ENCODE data around the gene TKTL1. TPM values are rescaled to one million over a fixed set of nuclear protein-coding genes. Genes with fewer than 3 reads are reported as not detected.

Gene TKTL1
- total and polyA plus RNA-seq, 3 donors from 2014 or later = 224 to 268 (median 233) TPM

DNA sequence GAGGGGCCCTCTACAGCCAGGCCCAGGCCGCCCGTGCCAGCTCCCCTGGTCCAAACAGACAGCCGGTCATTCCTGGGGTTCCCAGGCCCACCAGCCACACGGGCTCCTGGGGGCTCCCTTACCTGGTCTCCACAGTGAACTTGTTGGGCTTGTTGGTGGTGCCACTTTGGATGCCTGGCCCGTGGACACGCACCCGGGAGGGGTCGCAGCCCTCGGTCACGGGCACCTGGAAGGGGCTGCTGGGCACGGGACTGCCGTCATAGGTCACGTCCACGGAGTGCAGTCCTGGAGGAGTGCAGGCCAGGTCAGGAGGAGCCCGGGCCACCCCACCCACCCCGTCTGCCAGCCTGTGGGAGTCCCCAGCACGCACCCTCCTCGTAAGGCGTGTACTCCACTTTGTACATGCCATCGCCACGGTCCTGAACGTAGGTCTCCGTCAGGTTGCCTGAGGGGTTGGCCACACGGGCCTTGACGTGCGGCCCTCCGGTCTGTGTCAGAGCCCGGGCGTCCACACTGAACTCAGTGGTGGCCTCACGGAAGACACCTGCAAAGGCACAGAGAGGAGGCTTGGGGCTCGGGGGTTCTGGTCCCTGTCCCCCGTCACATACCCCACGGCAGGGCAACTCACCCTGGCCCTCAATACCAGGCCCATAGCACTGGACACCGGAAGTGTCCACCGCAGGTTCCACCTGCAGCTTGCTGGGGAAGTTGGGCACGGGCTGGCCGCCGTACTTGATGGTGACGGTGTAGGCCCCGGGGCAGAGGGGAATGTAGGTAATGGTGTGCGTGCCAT is 64.0 kb downstream of the TKTL1 start:
- Histone ChIP-seq H3K4me3 (no peak overlapping the region), H3K4me1 (no peaks in the 10 kb centered on the region), H3K27me3 (no peaks in the 10 kb centered on the region), H3K36me3 (ENCODE audit: low read depth, missing control alignments) (no peaks in the 10 kb centered on the region), H3K27ac (no peak overlapping the region), H3K9me3 (no peaks in the 10 kb centered on the region)
- TF ChIP-seq, protein P1, sequence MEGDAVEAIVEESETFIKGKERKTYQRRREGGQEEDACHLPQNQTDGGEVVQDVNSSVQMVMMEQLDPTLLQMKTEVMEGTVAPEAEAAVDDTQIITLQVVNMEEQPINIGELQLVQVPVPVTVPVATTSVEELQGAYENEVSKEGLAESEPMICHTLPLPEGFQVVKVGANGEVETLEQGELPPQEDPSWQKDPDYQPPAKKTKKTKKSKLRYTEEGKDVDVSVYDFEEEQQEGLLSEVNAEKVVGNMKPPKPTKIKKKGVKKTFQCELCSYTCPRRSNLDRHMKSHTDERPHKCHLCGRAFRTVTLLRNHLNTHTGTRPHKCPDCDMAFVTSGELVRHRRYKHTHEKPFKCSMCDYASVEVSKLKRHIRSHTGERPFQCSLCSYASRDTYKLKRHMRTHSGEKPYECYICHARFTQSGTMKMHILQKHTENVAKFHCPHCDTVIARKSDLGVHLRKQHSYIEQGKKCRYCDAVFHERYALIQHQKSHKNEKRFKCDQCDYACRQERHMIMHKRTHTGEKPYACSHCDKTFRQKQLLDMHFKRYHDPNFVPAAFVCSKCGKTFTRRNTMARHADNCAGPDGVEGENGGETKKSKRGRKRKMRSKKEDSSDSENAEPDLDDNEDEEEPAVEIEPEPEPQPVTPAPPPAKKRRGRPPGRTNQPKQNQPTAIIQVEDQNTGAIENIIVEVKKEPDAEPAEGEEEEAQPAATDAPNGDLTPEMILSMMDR (IDR thresholded peaks at IDR 0.05) = no peak
- no peak for TF ChIP-seq POLR2A (IDR thresholded peaks at IDR 0.05)
- intact Hi-C loops (cut with DNase I; ENCODE audit: low total_unique reads) = no loop called here
- DNase-seq = no peak
- 87 to 91% methylated on average over 3 to 17 of the region's 41 CpGs for WGBS, 2 donors

- Histone ChIP-seq H3K36me3 (ENCODE audit: low read depth, missing control alignments) (no peaks in the 10 kb centered on the region), H3K4me1 (no peaks in the 10 kb centered on the region), H3K4me3 (no peak overlapping the region), H3K9me3 (no peaks in the 10 kb centered on the region), H3K27me3 (no peaks in the 10 kb centered on the region), H3K27ac (no peak overlapping the region)
- no peak for TF ChIP-seq POLR2A (IDR thresholded peaks at IDR 0.05)
- TF ChIP-seq, protein P1 (IDR thresholded peaks at IDR 0.05) = no peak
- WGBS, 2 donors = 86% methylated on average over 21 of the region's 34 CpGs; no CpG with 5 or more reads in 1 of the 2 donors
- intact Hi-C loops (cut with DNase I; ENCODE audit: low total_unique reads) = no loop called here
- no peak for DNase-seq
These were observed 64.6 kb downstream of the TKTL1 start for GRCh38 chrX:154360155-154360713.

- no peak for DNase-seq
- TF ChIP-seq, protein P1 (IDR thresholded peaks at IDR 0.05) = no peak
- TF ChIP-seq POLR2A (IDR thresholded peaks at IDR 0.05) = no peak
- intact Hi-C loops (cut with DNase I; ENCODE audit: low total_unique reads) = no loop called here
- no peak overlapping the region for H3K4me3 ChIP-seq
- 90% methylated on average over 13 of the region's 30 CpGs; no CpG with 5 or more reads in 1 of the 2 donors for WGBS, 2 donors
- no peaks in the 10 kb centered on the region for H3K9me3 ChIP-seq
- H3K36me3 ChIP-seq (ENCODE audit: low read depth, missing control alignments) = no peaks in the 10 kb centered on the region
- no peak overlapping the region for H3K27ac ChIP-seq
- H3K4me1 ChIP-seq = no peaks in the 10 kb centered on the region
- no peaks in the 10 kb centered on the region for H3K27me3 ChIP-seq
These were observed 66.6 kb downstream of the TKTL1 start for GRCh38 chrX:154362085-154362742.

GRCh38 chrX:154363706-154364439 is 68.3 kb downstream of the TKTL1 start:
- H3K36me3 ChIP-seq (ENCODE audit: low read depth, missing control alignments) = no peaks in the 10 kb centered on the region
- no peak for DNase-seq
- H3K27me3 ChIP-seq = no peaks in the 10 kb centered on the region
- H3K4me3 ChIP-seq = no peak overlapping the region
- H3K27ac ChIP-seq = no peak overlapping the region
- TF ChIP-seq POLR2A (IDR thresholded peaks at IDR 0.05) = no peak
- TF ChIP-seq, protein P1 (IDR thresholded peaks at IDR 0.05) = no peak
- H3K4me1 ChIP-seq = peaks cover 5% of the 10 kb centered on the region
- intact Hi-C loops (cut with DNase I; ENCODE audit: low total_unique reads) = no loop called here
- no peaks in the 10 kb centered on the region for H3K9me3 ChIP-seq
- 69 to 73% methylated on average over 8 of the region's 20 CpGs for WGBS, 2 donors

Data from testis (tissue), 3 donors.